ENCODE results near the gene HYAL3. TPM values are rescaled to one million over a fixed set of nuclear protein-coding genes. Genes with fewer than 3 reads are reported as not detected.

The HYAL3 gene
- total RNA-seq, 1 experiment from 2014 or later = 2.9 TPM

- 0 out of 2 replicates have a peak, but pooled peaks have one; percentile 46 for TF ChIP-seq PREB (CRISPR knock-in tag; IDR thresholded peaks at IDR 0.05; ENCODE audit: borderline replicate concordance)
- TF ChIP-seq GTF2I (CRISPR knock-in tag; conservative IDR thresholded peaks at IDR 0.05) = no peak
- peak; percentile 39 for TF ChIP-seq NFYB (CRISPR knock-in tag; conservative IDR thresholded peaks at IDR 0.05; ENCODE audit: low read depth)
- peak; percentile 77 for TF ChIP-seq FOXP4 (CRISPR knock-in tag; IDR thresholded peaks at IDR 0.05)
- TF ChIP-seq JUN (CRISPR knock-in tag; IDR thresholded peaks at IDR 0.05) = no peak
- TF ChIP-seq ZBTB21 (CRISPR knock-in tag; IDR thresholded peaks at IDR 0.05; ENCODE audit: borderline replicate concordance) = peak; percentile 81; the same call in 1 of the 2 replicates
- TF ChIP-seq USF1 (CRISPR knock-in tag; IDR thresholded peaks at IDR 0.05) = 0 out of 2 replicates have a peak, but pooled peaks have one; percentile 15
- no peak for TF ChIP-seq GRHL2 (CRISPR knock-in tag; IDR thresholded peaks at IDR 0.05; ENCODE audit: insufficient replicate concordance, severe bottlenecking)
- no peak; the same call in 1 of the 2 replicates for TF ChIP-seq E2F4 (CRISPR knock-in tag; IDR thresholded peaks at IDR 0.05; ENCODE audit: borderline replicate concordance, low read depth)
- TF ChIP-seq ESRRA (CRISPR knock-in tag; IDR thresholded peaks at IDR 0.05; ENCODE audit: borderline replicate concordance) = no peak
- no peak for TF ChIP-seq STAT6 (CRISPR knock-in tag; conservative IDR thresholded peaks at IDR 0.05; ENCODE audit: low read depth)
- no peak for TF ChIP-seq RELA (CRISPR knock-in tag; IDR thresholded peaks at IDR 0.05; ENCODE audit: borderline replicate concordance)
- no peak for TF ChIP-seq ZNF512 (CRISPR knock-in tag; IDR thresholded peaks at IDR 0.05; ENCODE audit: borderline replicate concordance)
- TF ChIP-seq CREM (CRISPR knock-in tag; IDR thresholded peaks at IDR 0.05) = peak; percentile 69
- TF ChIP-seq SMAD4 (CRISPR knock-in tag; IDR thresholded peaks at IDR 0.05) = no peak
- TF ChIP-seq E2F1 (CRISPR knock-in tag; IDR thresholded peaks at IDR 0.05) = no peak
- TF ChIP-seq ZMAT4 (CRISPR knock-in tag; IDR thresholded peaks at IDR 0.05) = no peak
- TF ChIP-seq OVOL2 (CRISPR knock-in tag; IDR thresholded peaks at IDR 0.05; ENCODE audit: borderline replicate concordance) = no peak
- TF ChIP-seq MXD4 (CRISPR knock-in tag; IDR thresholded peaks at IDR 0.05; ENCODE audit: borderline replicate concordance) = no peak
- TF ChIP-seq NR3C1 (CRISPR knock-in tag; conservative IDR thresholded peaks at IDR 0.05; ENCODE audit: low read depth) = no peak
Observed at GRCh38 chr3:50337175-50337861, 38.1 kb upstream of the HYAL3 start (continued).
